Effector memory CD4-positive, alpha-beta T cell (primary cell): Measurements from ENCODE around the gene CD4.
"Not testable (repeated sequence)": the region's sequence is repeated elsewhere in the genome, so short reads cannot be mapped to it uniquely, and the experiment has no call there.

Source experiments
- DNase-seq, 3 donors: peaks; one replicate each; pipeline ENCODE4 v3.0.0-alpha.2; 2020
- H3K27ac ChIP-seq: 2 replicates; pipeline ENCODE4 v1.7.0; 2013; ENCODE audit warnings: mild to moderate bottlenecking, low read length, moderate library complexity; ENCODE audit not compliant: insufficient read depth, poor library complexity, severe bottlenecking
- H3K27me3 ChIP-seq: replicated peaks from 2 replicates; pipeline ENCODE4 v1.7.0; 2013; ENCODE audit warnings: mild to moderate bottlenecking, low read length; ENCODE audit not compliant: insufficient read depth, control insufficient read depth, poor library complexity, severe bottlenecking
- H3K36me3 ChIP-seq: 2 replicates; pipeline ENCODE4 v1.7.0; 2013; ENCODE audit warnings: mild to moderate bottlenecking, low read length, moderate library complexity; ENCODE audit not compliant: control insufficient read depth, insufficient read depth
- H3K4me1 ChIP-seq: 2 replicates; pipeline ENCODE4 v1.7.0; 2013; ENCODE audit warnings: low read length, mild to moderate bottlenecking; ENCODE audit not compliant: control insufficient read depth, insufficient read depth, poor library complexity, severe bottlenecking
- H3K4me3 ChIP-seq: 2 replicates; pipeline ENCODE4 v1.7.0; 2013; ENCODE audit warnings: low read length, low read depth, mild to moderate bottlenecking; ENCODE audit not compliant: insufficient read depth, poor library complexity, severe bottlenecking
- H3K9me3 ChIP-seq: 2 replicates; pipeline ENCODE4 v1.7.0; 2013; ENCODE audit warnings: mild to moderate bottlenecking, low read length, moderate library complexity; ENCODE audit not compliant: control insufficient read depth

The CD4 gene

GRCh38 chr12:6853626-6854025 lies 64.3 kb downstream of the CD4 start:
- peaks cover 33% of the 10 kb centered on the region for H3K36me3 ChIP-seq
- H3K27ac ChIP-seq, result peak overlapping the region; percentile 93
- DNase-seq, result no peak
- no peaks in the 10 kb centered on the region for H3K9me3 ChIP-seq
- H3K4me3 ChIP-seq, result no peak overlapping the region
- H3K27me3 ChIP-seq, result no peaks in the 10 kb centered on the region
- H3K4me1 ChIP-seq, result peaks cover 23% of the 10 kb centered on the region

- H3K9me3 ChIP-seq, result no peaks in the 10 kb centered on the region
- H3K36me3 ChIP-seq, result peaks cover 37% of the 10 kb centered on the region
- peaks cover 23% of the 10 kb centered on the region for H3K4me1 ChIP-seq
- H3K27me3 ChIP-seq, result no peaks in the 10 kb centered on the region
- H3K27ac ChIP-seq, result peak overlapping the region; percentile 30
- H3K4me3 ChIP-seq, result no peak overlapping the region
- no peak for DNase-seq
Measured at GRCh38 chr12:6854036-6854435, 64.7 kb downstream of the CD4 start.

GRCh38 chr12:6855322-6855721 lies 66.0 kb downstream of the CD4 start:
- Histone ChIP-seq H3K9me3 (no peaks in the 10 kb centered on the region), H3K27me3 (no peaks in the 10 kb centered on the region), H3K36me3 (peaks cover 48% of the 10 kb centered on the region), H3K27ac (peak overlapping the region; percentile 27), H3K4me3 (no peak overlapping the region), H3K4me1 (peaks cover 23% of the 10 kb centered on the region)
- no peak for DNase-seq

GRCh38 chr12:6858799-6859198 lies 69.5 kb downstream of the CD4 start:
- no peak overlapping the region for H3K27ac ChIP-seq
- peaks cover 77% of the 10 kb centered on the region for H3K36me3 ChIP-seq
- H3K4me3 ChIP-seq, result no peak overlapping the region
- H3K9me3 ChIP-seq, result no peaks in the 10 kb centered on the region
- DNase-seq, result no peak
- H3K27me3 ChIP-seq, result no peaks in the 10 kb centered on the region
- H3K4me1 ChIP-seq, result peaks cover 6% of the 10 kb centered on the region

GRCh38 chr12:6860116-6860515 lies 70.8 kb downstream of the CD4 start:
- Histone ChIP-seq H3K4me3 (no peak overlapping the region), H3K9me3 (no peaks in the 10 kb centered on the region), H3K27ac (no peak overlapping the region), H3K4me1 (no peaks in the 10 kb centered on the region), H3K36me3 (peaks cover 82% of the 10 kb centered on the region), H3K27me3 (no peaks in the 10 kb centered on the region)
- no peak for DNase-seq

- no peaks in the 10 kb centered on the region for H3K9me3 ChIP-seq
- peaks cover 76% of the 10 kb centered on the region for H3K36me3 ChIP-seq
- DNase-seq, result no peak
- no peak overlapping the region for H3K27ac ChIP-seq
- H3K27me3 ChIP-seq, result no peaks in the 10 kb centered on the region
- no peak overlapping the region for H3K4me3 ChIP-seq
- H3K4me1 ChIP-seq, result no peaks in the 10 kb centered on the region
Measured at GRCh38 chr12:6860942-6861341, 71.6 kb downstream of the CD4 start.

- Histone ChIP-seq H3K4me3 (no peak overlapping the region), H3K27ac (no peak overlapping the region), H3K4me1 (no peaks in the 10 kb centered on the region), H3K27me3 (no peaks in the 10 kb centered on the region), H3K9me3 (no peaks in the 10 kb centered on the region), H3K36me3 (peaks cover 72% of the 10 kb centered on the region)
- no peak for DNase-seq
Measured at GRCh38 chr12:6861391-6861790, 72.1 kb downstream of the CD4 start.

- no peak for DNase-seq
- Histone ChIP-seq H3K4me3 (no peak overlapping the region), H3K36me3 (peaks cover 55% of the 10 kb centered on the region), H3K27ac (no peak overlapping the region), H3K4me1 (peaks cover 7% of the 10 kb centered on the region), H3K27me3 (no peaks in the 10 kb centered on the region), H3K9me3 (no peaks in the 10 kb centered on the region)
Measured at GRCh38 chr12:6863033-6863432, 73.7 kb downstream of the CD4 start.

GRCh38 chr12:6863586-6864321 lies 74.4 kb downstream of the CD4 start:
- H3K27me3 ChIP-seq, result no peaks in the 10 kb centered on the region
- H3K9me3 ChIP-seq, result no peaks in the 10 kb centered on the region
- no peak for DNase-seq
- peaks cover 14% of the 10 kb centered on the region for H3K4me1 ChIP-seq
- peaks cover 48% of the 10 kb centered on the region for H3K36me3 ChIP-seq
- no peak overlapping the region for H3K4me3 ChIP-seq
- H3K27ac ChIP-seq, result no peak overlapping the region

- DNase-seq, H3K27ac ChIP-seq, H3K9me3 ChIP-seq, H3K4me3 ChIP-seq, H3K27me3 ChIP-seq: not testable (repeated sequence)
- H3K36me3 ChIP-seq, result peaks cover 41% of the 10 kb centered on the region
- H3K4me1 ChIP-seq, result peaks cover 27% of the 10 kb centered on the region
Measured at GRCh38 chr12:6865307-6865706, 76.0 kb downstream of the CD4 start.
